GM19397 (cell line): Measurements from ENCODE around the gene SASH1.

Experiments used
- ATAC-seq: cut with Tn5 transposase; IDR thresholded peaks from one replicate; pipeline ENCODE4 v1.9.1; 2021; ENCODE audit warnings: mild to moderate bottlenecking, moderate library complexity; ENCODE audit not compliant: unreplicated experiment

Gene SASH1

GRCh38 chr6:148538261-148539190 is 195.9 kb downstream of the SASH1 start:
- ATAC-seq = no peak

GRCh38 chr6:148543540-148543939 is 200.9 kb downstream of the SASH1 start:
- no peak for ATAC-seq

DNA sequence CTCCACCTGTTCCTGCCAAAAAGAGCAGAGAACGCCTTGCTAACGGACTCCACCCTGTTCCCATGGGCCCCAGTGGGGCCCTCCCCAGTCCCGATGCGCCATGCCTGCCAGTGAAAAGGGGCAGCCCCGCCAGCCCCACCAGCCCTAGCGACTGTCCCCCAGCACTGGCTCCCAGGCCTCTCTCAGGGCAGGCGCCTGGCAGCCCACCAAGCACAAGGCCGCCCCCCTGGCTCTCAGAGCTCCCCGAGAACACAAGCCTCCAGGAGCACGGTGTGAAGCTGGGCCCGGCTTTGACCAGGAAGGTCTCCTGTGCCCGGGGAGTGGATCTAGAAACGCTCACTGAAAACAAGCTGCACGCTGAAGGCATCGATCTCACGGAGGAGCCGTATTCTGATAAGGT is 201.8 kb downstream of the SASH1 start:
- ATAC-seq = no peak

- no peak for ATAC-seq
Observed at GRCh38 chr6:148545901-148546300, 203.3 kb downstream of the SASH1 start.

DNA sequence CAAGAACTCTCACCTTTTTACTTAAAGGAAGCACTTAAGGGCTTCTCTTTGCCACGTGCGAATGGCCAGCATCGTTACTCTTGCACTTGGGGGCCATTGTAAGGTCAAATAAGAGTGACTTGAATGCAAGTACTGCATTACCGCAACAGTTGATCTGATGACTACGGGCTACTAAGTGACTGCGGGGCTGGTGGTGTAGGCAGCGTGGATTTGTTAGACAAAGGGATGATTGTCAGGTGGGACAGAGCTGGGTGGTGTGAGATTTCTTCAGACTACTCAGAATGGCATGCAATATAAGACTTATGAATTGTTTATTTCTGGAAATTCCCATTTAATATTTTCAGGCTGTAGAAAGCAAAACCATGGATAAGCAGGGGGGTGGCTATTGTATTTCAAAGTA is 204.5 kb downstream of the SASH1 start:
- no peak for ATAC-seq

DNA sequence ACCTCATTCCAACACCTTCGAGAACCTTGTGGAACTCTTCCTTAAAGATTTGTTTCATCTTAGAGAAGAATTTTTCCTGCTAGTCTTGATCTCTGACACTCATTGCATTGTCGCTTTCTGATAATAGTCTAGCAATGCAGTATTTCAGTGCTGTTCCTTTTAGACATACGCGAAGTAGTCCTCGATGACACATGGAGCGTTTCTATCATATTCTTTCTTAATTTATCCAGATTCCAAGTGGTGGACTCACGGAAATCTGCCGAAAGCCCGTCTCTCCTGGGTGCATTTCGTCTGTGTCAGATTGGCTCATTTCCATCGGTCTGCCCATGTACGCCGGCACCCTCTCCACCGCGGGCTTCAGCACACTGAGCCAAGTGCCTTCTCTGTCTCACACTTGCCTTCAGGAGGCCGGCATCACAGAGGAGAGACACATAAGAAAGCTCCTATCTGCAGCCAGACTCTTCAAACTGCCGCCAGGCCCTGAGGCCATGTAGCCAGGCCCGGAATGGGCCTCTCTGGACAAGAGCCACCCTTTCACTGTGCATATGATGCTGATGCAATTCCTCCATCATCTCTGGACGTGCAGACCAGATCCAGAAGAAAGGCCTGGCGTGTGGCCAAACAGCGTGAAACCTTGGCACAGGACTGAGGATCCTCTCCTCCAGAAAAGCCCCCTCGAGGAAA is 205.6 kb downstream of the SASH1 start:
- no peak for ATAC-seq

GRCh38 chr6:148548749-148549140 is 206.1 kb downstream of the SASH1 start:
- ATAC-seq = no peak

DNA sequence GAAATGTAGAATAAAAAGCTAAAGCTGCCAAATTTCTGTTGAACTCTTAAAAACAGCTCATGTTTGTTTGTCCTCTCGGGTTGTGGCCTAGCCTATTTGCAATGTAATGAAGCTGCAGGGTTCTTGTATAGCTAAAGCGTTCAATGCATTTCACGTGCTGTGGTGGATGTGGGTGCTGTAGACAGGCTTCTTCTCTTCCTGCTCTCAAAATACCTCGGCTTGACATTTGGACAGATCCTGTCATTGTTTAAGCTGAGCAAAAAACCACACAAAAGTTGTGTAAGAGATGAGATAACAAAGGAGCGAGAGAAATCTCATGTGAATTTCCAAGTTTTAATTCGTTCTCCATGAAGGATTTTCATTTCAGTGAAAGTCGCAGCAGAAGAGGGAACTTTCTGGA is 207.9 kb downstream of the SASH1 start:
- no peak for ATAC-seq

- ATAC-seq = no peak
Observed at GRCh38 chr6:148551226-148551625, 208.6 kb downstream of the SASH1 start.

DNA sequence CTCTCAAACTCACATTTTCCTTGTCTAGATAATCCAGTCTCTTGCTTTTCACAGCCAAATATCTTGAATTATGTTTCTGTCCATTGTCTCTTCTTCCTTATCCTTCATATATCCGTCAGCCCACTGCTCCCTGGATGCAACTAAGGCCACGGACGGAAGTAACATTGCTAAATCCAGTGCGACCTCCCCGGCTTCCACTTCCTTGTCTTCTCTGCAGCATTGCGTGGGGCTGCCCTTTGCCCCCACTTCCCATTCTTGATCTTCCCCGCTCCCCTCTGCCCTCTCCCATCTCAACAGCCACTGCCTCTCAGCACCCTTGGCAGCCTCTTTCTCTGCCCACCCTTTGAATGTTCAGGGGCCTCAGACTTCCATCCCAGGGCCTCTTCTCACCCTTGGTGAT is 213.8 kb downstream of the SASH1 start:
- ATAC-seq = no peak

DNA sequence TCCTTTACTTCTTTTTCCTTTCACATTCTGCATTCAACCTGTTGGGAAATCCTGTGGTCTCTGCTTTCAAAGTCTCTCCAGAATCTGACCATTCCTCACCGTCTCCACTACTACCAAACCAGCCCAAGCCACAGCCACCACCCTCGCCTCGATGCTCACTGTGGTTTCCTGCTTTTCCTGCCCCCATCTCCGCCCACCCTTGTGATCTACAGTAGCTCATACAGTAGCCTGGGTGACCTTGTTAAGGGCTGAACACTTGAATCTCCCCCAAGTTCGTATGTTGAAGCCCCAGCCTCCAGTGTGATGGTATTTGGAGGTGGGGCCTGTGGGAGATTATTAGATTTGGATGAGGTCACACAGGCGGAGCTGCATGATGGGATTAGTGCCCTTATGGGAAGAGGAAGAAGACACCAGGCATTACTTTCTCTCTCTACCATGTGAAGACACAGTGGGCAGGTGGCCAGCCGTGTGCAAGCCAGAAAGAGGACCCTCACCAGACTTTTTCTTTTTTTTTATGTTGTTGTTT is 215.2 kb downstream of the SASH1 start:
- no peak for ATAC-seq

GRCh38 chr6:148559848-148560433 is 217.3 kb downstream of the SASH1 start:
- ATAC-seq = peak; percentile 88

- ATAC-seq = no peak
Observed at GRCh38 chr6:148561629-148562028, 219.0 kb downstream of the SASH1 start.

- no peak for ATAC-seq
Observed at GRCh38 chr6:148563066-148563465, 220.4 kb downstream of the SASH1 start.

- no peak for ATAC-seq
Observed at GRCh38 chr6:148564494-148565035, 221.9 kb downstream of the SASH1 start.

DNA sequence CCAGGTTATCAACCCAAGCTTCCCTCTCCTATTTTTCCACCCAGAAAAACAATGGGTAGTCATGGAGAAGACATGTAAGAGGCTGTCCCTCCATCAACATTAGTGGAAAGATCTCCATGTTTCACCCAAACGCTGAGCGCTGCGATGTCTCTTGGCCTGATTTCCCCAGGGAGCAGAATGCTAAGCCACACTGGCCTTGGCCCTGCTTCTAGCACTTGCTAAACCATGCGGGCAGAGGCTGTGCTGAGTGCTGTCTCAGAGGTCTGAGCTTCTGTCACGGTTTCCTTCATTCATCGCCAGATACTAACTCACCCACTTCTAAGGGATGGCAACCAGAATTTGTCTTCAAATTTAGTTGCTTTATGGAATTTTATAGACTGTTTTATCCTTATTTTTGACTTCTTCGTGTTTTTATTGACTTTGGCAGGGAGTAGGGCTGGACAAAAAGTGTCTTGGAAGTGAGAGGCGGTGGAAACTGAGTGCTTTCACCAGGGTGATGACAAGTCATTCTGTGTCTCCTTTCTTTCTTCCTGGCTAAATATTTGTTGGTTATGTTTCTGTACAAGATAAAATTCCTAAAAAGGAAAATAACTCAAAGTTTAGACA is 222.8 kb downstream of the SASH1 start:
- ATAC-seq = no peak

DNA sequence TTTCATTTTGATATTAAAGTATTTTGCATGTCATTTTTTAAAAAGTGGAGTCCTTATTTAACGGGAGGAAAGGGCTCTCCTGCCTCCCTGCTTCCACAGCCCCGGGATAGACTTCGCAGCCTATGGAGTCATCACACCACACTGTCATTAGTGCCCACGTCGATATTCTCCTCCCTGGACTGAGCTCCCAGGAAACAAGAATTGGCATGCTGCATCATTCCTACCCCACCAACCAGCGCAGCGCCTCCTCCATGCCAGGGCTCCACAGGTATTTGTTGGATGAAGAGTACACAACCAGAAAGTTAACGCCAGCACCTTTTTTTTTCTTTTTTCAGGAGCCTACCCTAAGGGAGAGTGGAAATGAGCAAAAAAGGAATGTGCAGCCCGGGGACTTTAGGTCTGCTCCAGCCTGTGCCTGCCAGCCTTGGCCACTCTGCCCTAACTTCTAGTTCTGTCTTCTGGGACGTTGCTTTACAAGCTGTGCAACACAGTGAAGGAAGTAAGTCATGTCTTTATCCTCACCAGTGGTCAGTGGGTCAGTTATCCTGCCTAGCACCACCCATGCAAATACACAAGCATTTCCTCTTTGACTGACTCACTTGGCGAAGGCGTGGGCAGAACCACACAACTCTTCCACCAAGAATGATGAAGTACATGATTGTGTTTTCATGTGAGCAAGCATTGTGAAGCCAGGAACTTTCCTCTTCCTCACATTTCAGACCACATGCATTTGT is 223.5 kb downstream of the SASH1 start:
- ATAC-seq = no peak

DNA sequence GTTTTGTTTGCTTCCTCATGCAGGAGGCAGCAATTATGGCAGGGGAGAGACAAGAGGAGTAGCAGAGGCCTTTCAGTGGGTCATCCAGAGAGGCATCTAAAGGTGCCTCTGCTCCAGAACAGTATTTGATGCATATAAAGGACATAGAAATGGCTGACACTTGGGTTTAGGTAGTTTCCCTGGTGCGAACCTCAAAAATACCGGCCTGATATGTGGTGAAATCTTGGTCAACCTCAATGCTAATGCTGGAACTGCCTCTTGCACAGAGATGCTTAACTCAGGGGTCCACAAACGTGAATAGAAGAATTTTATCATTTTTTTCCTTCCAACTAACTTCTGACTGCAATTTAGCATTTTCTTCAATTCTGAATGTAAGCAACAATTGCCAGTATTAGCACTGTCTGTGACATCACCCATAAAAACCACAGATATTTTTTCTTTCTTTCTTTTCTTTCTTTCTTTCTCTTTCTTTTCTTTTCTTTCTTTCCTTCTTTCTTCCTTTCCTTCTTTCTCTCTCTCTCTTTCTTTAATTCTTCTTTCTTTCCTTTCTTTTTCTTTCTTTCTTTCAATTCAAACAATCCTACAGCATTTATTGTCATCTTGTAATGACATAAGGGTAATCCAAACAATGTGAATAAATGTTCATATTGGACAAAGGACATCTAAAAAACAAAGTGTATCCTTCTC is 224.2 kb downstream of the SASH1 start:
- ATAC-seq = no peak

- ATAC-seq = no peak
Observed at GRCh38 chr6:148570456-148570855, 227.8 kb downstream of the SASH1 start.
